SK-N-MC (cell line): ENCODE measurements around the gene SIRPG.
"Not testable (repeated sequence)": the region's sequence is repeated elsewhere in the genome, so short reads cannot be mapped to it uniquely, and the experiment has no call there.

Source experiments
- DNase-seq: peaks from one replicate; pipeline ENCODE4 v3.0.0-alpha.2; 2011; ENCODE audit warnings: low read depth, low spot score
- H3K27ac ChIP-seq: fragments of 200-600 bp; sonication (generic); 2 replicates; pipeline ENCODE4 v1.5.1; 2016; ENCODE audit warnings: mixed run types
- H3K36me3 ChIP-seq: fragments of 200-600 bp; sonication (generic); 2 replicates; pipeline ENCODE4 v1.6.1; 2017; ENCODE audit warnings: antibody characterized with exemption, low read length, mixed read lengths; ENCODE audit not compliant: insufficient read depth
- H3K4me3 ChIP-seq: fragments of 200-600 bp; sonication (generic); 2 replicates; pipeline ENCODE4 v1.5.1; 2016
- H3K9ac ChIP-seq: fragments of 200-600 bp; sonication (generic); 2 replicates; pipeline ENCODE4 v1.8.0; 2017; ENCODE audit warnings: mixed run types, mixed read lengths; ENCODE audit not compliant: insufficient read length
- H3K9me3 ChIP-seq: fragments of 200-600 bp; sonication (generic); 2 replicates; pipeline ENCODE4 v1.6.1; 2017; ENCODE audit warnings: low read depth, mild to moderate bottlenecking, antibody characterized with exemption, low read length, moderate library complexity, mixed read lengths
- EZH2 ChIP-seq: fragments of 200-600 bp; sonication (generic); IDR thresholded peaks from one replicate; pipeline ENCODE4 v1.6.1; 2017; ENCODE audit warnings: antibody characterized with exemption
- FOXP2 ChIP-seq: optimal IDR thresholded peaks from 2 replicates; pipeline ENCODE3; 2011; ENCODE audit warnings: mild to moderate bottlenecking, moderate library complexity; ENCODE audit not compliant: insufficient read depth; ENCODE audit errors: extremely low read length, control extremely low read depth
- POLR2AphosphoS5 ChIP-seq: IDR thresholded peaks from 2 replicates; pipeline ENCODE4 v1.6.1; 2012; ENCODE audit warnings: mild to moderate bottlenecking, low read depth, low read length, borderline replicate concordance

The SIRPG gene

DNA sequence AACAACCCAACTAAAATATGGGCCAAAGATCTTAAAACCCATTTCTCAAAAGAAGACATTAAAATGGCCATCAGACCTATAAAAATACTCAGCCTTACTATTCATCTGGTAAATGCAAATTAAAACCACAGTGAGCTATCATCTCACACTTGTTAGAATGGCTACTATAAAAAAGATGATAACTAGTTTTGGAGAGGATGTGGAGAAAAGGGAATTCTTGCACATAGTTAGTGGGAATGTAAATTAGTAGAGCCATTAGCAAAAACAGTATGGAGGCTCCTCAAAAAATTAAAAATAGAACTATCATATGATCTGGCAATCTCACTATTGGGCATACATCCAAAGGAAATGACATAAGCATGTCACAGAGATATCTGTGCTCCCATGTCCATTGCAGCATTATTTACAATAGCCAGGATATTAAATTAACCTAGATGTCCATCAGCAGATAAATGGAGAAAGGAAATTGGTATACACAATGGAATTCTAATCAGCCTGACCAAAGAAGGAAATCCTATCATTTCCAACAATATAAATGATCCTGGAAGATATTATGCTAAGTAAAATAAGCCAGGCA, 40.6 kb downstream of the SIRPG start:
- no peak for DNase-seq
- H3K27ac ChIP-seq = no peak overlapping the region
- H3K9ac ChIP-seq = no peak overlapping the region
- H3K36me3 ChIP-seq = no peaks in the 10 kb centered on the region
- no peak overlapping the region for H3K4me3 ChIP-seq
- TF ChIP-seq FOXP2 = no peak
- no peak for TF ChIP-seq POLR2AphosphoS5
- TF ChIP-seq EZH2 = no peak
- no peaks in the 10 kb centered on the region for H3K9me3 ChIP-seq

DNA sequence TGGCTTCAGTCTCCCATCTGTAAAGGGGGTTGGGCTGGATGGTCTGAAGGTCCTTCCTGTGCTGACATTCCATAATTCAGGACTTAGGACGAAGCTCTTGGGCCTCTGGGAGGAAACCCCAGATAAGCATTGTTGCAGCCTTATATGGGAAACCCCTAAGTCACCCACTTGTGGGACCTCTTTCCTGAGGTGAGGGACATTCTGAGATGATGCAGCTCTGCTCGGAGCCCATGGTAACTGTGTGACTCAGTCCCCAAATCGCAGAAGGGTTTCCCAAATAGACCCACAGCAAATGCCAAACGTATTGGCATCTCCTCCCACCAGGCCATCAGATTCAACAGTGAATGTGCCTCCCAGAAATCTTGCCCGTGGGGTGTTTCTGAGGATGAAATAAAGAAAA, 47.2 kb downstream of the SIRPG start:
- H3K9me3 ChIP-seq, DNase-seq, H3K4me3 ChIP-seq, H3K9ac ChIP-seq, H3K36me3 ChIP-seq, H3K27ac ChIP-seq: not testable (repeated sequence)

DNA sequence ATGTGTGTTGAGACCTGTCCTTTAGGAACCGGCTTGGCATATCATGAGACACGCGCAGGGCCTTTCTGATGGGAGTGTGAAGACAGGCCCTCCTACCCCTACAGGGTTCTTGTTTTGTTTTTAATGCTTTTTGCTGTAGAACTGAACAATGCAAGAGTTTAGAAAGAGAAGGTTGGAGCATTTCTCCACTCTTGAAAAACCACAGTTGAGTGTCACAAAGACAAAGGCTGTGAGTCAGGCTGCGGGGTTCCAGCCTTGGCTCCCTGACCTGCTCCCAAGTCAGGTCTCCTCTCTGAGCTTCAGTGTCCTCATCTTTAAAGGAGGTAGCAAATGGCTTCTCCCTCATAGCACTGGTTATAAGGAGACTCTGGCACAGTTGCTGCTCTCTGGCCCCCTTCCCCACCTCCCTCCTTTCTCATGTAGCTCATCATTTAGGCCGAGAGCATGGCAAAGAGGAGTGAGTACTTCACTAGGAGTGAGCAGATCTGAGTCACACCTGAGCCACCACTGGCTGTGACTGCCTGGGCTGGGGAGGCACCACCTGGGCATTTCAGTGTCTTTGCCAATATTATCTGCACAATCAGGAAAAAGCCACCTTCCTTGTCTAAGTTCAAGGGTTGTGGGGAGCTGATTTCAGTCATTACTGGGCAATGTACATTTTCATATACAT, 48.8 kb downstream of the SIRPG start:
- DNase-seq, H3K36me3 ChIP-seq, H3K9ac ChIP-seq, H3K9me3 ChIP-seq, H3K4me3 ChIP-seq, H3K27ac ChIP-seq: not testable (repeated sequence)

DNA sequence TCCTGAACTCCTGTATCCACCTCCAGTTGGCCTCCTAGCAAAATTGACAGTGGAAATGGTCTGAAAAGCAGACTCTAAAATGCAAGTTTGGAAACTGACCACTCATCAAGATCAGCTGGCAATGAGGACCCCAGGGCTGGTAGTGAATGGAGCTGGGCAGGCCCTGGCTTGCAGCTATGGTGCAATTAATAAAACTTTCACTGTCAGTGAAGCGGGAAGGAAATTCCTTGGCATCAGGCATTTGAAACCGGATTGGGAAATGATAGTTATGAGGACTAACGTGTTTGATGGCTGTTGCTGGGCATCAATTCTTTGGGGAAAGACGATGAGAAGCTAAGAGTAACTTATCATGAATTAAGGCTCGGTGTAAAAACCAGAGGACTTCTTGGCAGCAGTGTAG, 56.8 kb downstream of the SIRPG start:
- Histone ChIP-seq H3K9ac (no peak overlapping the region), H3K4me3 (no peak overlapping the region), H3K9me3 (no peaks in the 10 kb centered on the region), H3K27ac (no peak overlapping the region), H3K36me3 (no peaks in the 10 kb centered on the region)
- no peak for DNase-seq
- no peak for TF ChIP-seq EZH2
- TF ChIP-seq FOXP2 = no peak

DNA sequence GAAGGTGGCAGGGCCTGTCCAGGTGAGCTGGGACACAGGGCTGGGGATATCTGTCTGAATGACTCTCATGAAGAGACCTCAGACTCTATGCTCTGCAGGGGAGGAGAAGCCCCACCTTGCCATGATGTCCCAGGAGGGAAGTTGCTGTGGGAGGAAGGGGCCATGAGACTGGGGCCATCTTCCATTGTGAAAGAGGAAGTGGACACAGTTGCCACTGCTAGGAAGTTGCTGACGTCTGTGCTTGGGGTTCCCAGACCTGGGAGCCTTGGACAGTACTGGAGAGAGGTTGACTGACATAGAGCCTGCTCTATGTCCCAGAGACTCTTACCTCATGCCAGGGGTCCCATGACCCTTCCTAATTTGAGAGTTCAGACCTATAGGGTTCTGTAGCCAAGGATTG, 62.2 kb downstream of the SIRPG start:
- Histone ChIP-seq H3K27ac (no peak overlapping the region), H3K9ac (no peak overlapping the region), H3K36me3 (no peaks in the 10 kb centered on the region), H3K9me3 (no peaks in the 10 kb centered on the region), H3K4me3 (no peak overlapping the region)
- DNase-seq = no peak
- TF ChIP-seq POLR2AphosphoS5 = no peak
- TF ChIP-seq EZH2 = no peak
- no peak for TF ChIP-seq FOXP2

DNA sequence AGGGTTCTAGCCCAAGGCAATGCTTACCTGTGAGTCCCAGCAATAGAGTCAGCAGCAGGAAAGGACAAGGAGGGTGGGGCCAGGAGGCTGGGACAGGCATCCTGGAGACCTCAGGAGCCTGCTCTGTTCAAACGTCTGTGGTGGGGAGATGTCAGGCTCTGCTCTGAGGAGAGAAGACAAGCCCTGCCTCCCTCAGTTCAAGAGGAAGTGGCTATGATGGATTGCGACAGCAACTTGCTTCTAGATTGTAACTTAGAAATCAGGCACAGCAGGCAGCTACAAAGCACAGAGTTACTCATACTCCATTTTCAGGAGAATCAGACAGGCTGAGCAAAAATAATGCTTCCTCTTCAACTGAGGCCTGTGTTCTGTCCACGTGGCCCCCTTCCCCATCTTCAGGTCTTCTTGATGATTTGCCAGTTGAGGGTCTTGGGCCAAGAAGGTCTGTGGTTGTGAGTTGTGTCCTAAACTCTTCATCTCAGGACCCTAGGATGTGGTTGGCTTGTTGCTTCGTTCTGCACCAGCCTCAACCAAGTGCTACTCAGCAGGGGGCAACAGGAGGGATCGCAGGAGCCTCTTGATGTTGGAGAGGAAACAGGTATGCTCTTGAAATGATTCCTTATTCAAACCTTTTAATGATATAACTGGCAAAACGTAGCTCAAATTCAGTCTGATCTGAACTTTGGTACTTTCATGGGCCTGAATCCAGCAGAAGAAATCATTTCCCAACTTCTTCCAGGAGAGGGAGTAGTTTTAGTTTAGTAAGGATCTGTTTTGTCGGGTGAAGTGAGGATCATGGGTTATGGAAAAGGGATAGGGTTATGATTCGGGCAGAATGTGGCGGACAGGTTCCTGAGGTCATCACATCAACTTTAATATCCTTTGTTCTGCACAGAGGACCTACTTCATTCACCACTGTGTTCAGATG, 68.8 kb downstream of the SIRPG start:
- H3K4me3 ChIP-seq = no peak overlapping the region
- TF ChIP-seq FOXP2 = no peak
- TF ChIP-seq POLR2AphosphoS5 = no peak
- TF ChIP-seq EZH2 = no peak
- H3K9ac ChIP-seq = no peak overlapping the region
- H3K9me3 ChIP-seq = no peaks in the 10 kb centered on the region
- DNase-seq = no peak
- H3K27ac ChIP-seq = no peak overlapping the region
- no peaks in the 10 kb centered on the region for H3K36me3 ChIP-seq

DNA sequence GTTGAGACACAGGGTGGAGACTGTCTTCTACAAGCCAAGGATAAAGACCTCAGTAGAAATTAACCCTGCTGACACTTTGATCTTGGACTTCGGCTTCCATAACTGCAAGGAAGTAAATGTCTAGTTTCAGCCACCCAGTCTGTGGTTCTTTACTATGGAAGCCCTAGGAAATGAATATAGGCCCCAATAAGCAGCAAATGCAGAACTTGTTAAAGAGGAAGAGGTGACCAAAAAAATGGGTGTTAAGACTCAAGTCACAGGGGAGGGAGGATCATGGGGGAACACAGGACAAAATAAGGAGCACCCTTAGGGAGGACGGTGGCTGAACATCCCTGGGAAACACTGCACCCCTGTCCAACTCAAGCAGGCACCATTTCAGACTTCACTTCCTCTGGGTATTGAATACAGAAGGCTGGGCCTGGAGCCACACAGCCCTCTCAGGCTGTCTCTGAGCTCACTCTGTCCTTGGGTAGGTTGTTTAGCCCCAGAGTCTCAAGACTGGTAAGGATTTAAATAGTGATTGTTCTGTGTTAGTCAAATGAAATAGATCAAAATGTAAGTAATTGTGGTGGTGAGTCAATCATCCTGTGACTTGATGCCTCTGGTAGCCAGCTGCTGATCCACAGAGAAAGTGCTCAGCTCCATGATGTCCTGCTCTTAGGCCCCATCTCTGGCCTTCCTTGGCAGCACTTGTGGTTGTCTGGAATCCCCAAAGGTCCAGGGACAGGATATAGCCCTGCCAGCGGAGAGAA, 69.6 kb downstream of the SIRPG start:
- Histone ChIP-seq H3K36me3 (no peaks in the 10 kb centered on the region), H3K9me3 (no peaks in the 10 kb centered on the region), H3K4me3 (no peak overlapping the region), H3K9ac (no peak overlapping the region), H3K27ac (no peak overlapping the region)
- DNase-seq = no peak
- TF ChIP-seq EZH2 (no peak), FOXP2 (no peak), POLR2AphosphoS5 (no peak)

DNA sequence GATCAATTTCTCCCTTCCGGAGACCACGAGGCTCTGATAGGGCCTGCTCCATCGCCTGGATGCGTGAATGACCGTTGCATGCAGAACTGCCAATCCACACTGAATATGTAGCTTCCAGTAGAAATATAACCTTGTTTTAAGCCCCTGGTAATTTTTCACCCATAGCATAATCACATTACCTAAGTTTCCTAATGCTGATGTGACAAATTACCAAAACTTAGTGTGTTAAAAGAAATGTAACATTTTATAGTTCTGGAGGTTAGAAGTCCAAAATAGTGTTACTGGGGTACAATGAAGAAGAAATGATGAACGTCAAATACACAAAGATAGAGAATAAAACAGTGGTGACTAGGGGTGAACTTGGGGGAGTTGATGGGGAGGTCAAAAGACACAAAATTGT, 78.1 kb downstream of the SIRPG start:
- no peak overlapping the region for H3K27ac ChIP-seq
- no peak overlapping the region for H3K4me3 ChIP-seq
- H3K9me3 ChIP-seq = no peaks in the 10 kb centered on the region
- no peak overlapping the region for H3K9ac ChIP-seq
- DNase-seq = no peak
- no peak for TF ChIP-seq EZH2
- no peak for TF ChIP-seq POLR2AphosphoS5
- TF ChIP-seq FOXP2 = no peak
- no peaks in the 10 kb centered on the region for H3K36me3 ChIP-seq
